Left hindlimb (tissue), 1 donor: ENCODE measurements around the gene HOXB13.
"Not testable (repeated sequence)": the region's sequence is repeated elsewhere in the genome, so short reads cannot be mapped to it uniquely, and the experiment has no call there.

ENCODE experiments used
- DNase-seq: peaks from one replicate; pipeline ENCODE4 v3.0.0-alpha.2; 2018

The HOXB13 gene

DNA sequence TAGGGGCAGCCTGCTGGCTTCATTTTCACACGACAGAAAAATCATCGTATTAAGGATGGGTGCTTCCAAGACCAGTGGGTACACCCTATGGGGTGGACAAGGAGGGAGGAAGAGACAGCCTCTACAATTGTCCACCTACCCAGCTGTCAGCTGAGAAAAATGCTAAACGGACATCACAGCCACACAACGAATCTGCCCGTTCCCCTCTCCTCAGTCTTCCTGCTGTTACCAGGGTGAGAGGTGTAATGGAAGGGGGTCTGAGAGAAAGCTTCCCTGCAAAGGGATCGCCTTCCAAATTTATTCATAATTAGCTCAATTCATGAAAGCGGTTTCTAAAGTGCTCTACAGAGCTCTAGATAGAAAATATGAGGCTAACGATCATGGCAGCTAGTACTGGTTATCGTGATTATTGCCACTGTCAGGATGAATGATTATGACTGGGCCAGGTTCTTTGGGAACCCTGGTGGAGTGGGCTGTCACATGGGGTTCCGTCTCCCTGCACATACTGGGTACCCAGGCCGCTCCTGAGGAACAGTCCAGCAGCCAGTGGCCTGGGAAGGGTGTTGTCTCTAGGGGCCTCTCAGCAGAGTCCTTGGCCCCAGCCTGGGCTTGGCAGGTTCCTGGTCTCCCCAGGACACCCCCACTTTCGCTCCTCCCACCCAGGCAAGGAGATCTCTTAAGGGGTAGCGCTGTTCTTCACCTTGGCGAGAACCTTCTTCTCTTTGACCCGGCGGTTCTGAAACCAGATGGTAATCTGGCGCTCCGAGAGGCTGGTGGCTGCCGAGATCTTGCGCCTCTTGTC is 2.2 kb downstream of the HOXB13 start:
- DNase-seq: no peak

DNA sequence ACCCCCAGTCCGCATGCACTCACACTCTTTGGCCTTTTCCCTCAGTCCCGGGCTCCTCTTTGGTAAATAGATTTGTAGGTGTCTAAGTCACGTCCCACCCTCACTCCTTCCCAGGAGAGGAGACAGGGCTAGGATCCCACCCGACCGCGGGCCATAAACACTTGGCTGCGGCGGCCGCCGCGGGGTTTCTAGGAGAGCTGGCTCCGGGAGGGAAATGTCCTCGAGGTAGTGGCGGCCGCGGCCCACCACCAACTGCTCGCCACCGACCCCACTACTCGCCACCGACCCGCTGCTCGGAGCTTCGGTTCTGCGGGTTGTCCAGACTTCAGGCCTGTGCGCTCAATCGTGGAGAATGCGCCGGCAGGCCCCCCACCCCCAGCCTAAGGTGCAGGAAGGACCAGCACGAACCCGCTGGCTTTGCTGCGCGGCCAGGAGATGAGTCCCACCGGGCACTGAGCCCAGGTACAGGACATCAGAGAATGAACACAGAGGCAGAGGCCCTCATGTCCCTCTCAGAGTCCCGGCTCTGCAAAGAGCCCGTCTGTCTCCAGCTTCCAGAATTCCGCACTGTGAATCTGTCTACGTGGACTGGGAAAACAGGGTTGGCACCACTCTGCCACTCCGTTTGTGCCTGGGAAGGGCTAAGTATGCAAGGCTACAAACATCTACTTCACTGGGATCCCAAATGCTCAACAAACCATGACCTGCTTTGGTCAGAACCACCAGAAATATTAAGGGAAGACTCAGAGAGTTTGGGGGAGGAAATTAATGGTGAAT is 3.1 kb downstream of the HOXB13 start:
- DNase-seq: no peak

- no peak for DNase-seq
These were observed 3.6 kb downstream of the HOXB13 start for GRCh38 chr17:48725004-48725287.

DNA sequence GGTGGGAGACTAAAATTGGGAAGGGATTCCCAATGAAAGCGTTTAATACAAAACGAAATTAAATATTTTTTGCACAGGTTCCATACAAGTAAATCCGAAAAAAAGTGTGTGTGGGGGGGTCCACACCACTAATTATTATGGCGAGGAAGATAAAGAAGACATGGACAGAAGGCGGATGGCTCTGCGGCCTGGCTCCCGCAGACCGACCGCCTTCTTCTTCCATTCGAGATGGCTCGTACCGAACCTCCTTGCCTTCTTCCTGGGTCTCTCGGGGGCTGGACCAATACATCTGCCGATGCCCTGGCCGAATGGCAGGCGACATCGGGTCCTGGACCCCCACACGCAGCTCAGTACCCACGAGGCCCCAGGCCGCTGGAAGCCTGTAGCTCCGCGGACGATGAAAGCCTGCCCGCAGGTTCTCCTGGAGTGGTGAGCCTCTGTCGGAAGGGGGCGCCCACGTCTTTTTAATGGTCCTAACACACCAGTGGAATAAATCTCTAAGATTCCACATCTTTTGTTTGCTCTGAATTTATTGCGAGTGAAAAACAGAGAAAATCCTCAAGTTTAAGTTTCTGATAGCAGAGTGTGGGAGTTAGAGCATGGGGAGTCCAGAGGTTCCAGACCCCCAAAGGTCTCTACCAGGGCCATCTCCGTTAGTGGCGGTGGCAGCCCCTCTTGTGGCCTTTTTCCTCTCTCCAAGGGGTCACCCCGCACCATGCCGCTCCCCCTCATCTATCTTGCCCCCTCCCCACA is 4.1 kb downstream of the HOXB13 start:
- peak; percentile 88 for DNase-seq

- DNase-seq: peak; percentile 49
These were observed 4.9 kb downstream of the HOXB13 start for GRCh38 chr17:48723423-48724250.

DNA sequence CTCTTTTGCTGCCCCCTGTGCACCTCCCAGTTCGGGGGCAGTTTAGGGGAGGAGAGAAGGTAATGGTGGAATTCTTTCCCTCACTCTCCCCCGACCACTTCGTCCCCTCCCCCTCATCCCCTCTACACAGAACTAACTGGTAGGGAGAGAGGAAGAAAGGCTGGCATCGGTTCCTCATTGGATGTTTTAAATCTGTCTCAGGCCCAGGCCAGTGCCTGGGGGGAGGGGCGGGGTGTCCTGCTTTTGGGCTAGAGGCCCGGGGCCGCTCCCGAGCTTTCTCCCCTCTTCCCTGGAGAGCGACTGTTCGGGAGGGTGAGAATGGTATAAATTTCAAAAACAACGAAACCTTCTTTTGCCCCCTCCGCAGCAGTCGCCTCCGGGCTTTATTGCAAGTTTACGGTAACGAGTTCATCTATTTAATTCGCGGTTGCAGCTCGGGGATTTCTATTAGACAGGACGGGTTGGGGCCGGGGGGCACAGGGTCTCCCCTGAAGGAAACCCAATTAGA is 5.6 kb downstream of the HOXB13 start, which contains the start of gene PRAC2:
Gene PRAC2, plus strand, starts transcription at position 271 of the 508 bp plus-strand sequence. CDS start 1,226 bp downstream, outside the sequence.
- no peak for DNase-seq

GRCh38 chr17:48722201-48722907 is 6.2 kb downstream of the HOXB13 start, which contains the start of gene PRAC1:
TSS of gene PRAC1 (minus strand) at chr17:48722518. CDS start at chr17:48722392, 126 bp downstream.
- no peak for DNase-seq

DNA sequence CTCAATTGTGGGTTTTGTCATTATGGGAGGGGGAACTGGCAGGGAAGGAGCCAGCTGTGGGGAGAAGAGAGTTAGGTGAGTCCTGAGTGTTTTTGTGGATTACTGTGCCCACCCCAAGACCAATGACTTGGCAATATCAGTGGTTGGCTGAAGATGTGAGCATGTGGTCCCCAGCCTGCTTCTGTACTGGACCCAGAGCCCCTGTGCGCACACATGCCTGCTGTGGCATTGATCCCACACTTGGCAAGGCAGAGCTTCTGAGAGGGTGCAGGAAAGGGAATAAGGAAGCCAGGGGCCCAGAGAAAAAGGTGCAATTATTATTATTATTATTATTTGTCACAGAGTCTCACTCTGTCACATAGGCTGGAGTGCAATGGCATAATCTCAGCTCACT is 7.5 kb downstream of the HOXB13 start:
- no peak for DNase-seq

DNA sequence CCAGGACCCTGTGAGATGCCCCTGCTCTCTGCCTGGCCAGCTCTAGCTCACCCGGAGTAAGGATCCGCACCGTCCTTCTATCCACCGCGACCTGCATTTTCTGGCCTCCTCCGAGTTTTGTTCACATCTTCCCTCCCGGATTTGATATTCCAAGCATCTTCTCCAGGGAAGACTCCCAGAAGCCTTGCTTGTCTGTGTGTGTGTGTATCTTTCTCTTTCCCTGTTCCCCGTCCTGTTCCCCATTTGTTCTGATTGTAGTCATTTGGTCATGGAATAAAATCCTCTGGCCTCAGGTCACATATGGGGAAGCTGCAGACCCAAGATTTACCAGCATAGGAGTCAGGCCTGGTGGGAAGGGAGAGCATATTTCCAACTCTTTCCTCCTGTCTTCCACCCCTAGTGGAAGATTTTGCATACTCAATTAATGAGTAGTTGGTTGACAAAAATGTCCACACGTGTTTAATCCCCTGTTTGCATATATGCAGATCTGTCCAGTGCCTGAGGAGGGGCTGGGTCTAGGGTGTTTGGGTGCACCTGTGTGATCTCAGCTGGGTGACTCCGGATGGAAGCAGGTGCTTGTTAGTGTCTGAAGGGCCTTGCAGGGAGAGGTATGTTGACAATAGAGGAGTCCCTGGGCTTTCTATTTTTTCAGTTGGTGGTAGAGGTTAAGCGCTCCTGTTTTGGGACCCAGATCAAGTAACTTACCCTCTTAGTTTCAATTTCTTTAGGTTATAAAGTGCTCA is 8.1 kb downstream of the HOXB13 start:
- no peak for DNase-seq

GRCh38 chr17:48719642-48720265 is 8.8 kb downstream of the HOXB13 start:
- no peak for DNase-seq

- peak; percentile 63 for DNase-seq
These were observed 9.5 kb downstream of the HOXB13 start for GRCh38 chr17:48718761-48719641.

DNA sequence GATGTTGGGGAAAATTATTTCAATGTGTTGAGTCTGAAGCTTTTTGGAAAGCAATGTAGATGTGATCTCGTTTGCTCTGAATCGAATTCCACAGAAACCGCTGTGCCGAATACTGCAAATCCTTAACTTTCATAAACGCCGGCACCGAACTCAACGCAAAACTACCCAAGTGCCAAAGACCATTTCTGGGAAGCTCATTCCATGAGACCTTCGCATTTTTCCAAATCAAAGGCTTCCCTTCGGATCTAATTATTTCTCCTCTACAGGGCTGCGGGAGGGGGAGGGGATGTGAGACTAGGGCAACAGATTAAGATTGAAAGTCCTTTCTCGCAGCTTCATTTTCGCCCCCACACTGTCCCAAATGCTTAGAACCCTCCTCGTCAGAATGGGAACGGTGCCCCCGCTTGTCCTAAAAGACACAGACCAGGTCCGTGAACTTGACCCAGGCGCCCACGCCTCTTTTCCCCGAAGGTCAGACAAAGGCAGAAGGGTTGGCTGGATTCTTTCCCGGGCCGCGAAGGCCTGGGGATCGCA is 10.3 kb downstream of the HOXB13 start:
- no peak for DNase-seq

DNA sequence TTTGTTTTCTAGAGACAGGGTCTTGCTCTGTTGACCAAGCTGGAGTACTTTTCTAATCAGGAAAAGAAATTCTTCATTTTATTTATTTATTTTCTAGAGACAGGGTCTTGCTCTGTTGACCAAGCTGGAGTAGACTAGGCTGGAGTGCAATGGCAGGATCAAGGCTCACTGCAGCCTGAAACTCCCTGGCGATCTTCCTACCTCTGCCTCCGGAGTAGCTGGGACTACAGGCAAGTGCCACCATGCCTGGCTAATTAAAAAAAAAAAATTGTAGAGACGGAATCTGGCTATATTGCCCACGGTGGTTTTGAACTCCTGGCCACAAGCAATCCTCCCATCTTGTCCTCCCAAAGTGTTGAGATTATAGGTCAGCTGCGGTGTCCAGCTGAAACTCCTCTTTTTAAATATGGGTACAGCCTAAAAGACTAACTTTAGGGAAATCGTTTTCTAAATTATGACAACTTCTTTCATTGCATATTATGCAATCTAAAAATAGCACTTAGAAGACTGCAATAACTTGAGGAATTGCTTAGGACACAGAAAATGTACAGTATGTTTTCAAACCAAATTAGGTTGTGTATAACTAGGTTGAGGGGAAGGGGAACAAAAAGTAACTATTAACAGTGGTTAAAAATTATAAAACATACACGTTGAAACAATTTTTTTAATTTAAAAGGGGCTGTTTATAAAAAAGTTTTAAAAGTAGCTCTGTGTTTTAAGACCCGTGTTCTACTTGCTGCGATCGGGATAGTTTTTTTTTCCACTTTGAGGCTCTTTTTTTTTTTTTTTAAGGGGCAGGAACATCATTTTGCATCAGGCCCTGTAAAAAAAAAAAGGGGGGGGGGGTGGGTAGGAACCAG is 11.0 kb downstream of the HOXB13 start:
- DNase-seq: no peak

- DNase-seq: not testable (repeated sequence)
These were observed 12.0 kb downstream of the HOXB13 start for GRCh38 chr17:48716549-48716948.

GRCh38 chr17:48715496-48716399 is 12.8 kb downstream of the HOXB13 start:
- DNase-seq: no peak

DNA sequence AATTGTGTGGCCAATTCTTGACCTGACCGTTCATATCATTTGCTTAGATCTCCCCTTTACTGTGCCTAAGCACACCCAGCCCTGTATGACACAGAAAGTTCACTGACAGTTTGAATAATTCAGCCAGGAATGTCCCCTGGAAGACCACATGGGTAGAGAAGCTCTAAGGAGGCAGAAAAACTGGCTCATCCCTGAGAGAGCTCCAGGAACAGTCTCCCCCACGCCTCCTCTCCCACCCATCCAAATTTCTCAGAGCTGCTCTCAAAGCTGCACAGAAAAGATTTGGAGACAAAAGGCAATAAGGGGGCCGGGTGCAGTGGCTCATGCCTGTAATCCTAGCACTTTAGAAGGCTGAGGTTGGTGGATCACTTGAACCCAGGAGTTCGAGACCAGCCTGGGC is 17.4 kb downstream of the HOXB13 start:
- no peak for DNase-seq
